Measurements from ENCODE around the gene SLC17A1. TPM values are rescaled to one million over a fixed set of nuclear protein-coding genes. Genes with fewer than 3 reads are reported as not detected.

SLC17A1 gene
- total and polyA plus RNA-seq, 10 of the 15 experiments (the other 5 are each of a cell fraction or from before 2014, with no cell fraction given), result not detected

GRCh38 chr6:25852756-25853155 lies 20.9 kb upstream of the SLC17A1 start:
- ATAC-seq, result no peak
- Histone ChIP-seq H2AFZ (ENCODE audit: control insufficient read depth, low read depth, low read length) (no peak overlapping the region), H3K27me3 (replicated peaks in 1 of 2; ENCODE audit: control insufficient read depth in 2 of 2, insufficient read depth in 2 of 2, low read length in 1 of 2) (no peaks in the 10 kb centered on the region), H3K27ac (ENCODE audit: control insufficient read depth, insufficient read depth) (no peak overlapping the region), H3K79me2 (ENCODE audit: control insufficient read depth, insufficient read depth, low read length) (no peaks in the 10 kb centered on the region), H3K9ac (ENCODE audit: control insufficient read depth, insufficient read depth, low read length) (no peak overlapping the region), H3K4me3 (no peak overlapping the region), H3K9me3 (replicated peaks; ENCODE audit: control insufficient read depth, insufficient read depth, low read length) (no peaks in the 10 kb centered on the region), H3K36me3 (ENCODE audit: control insufficient read depth in 2 of 2, insufficient read depth in 2 of 2, low read length in 1 of 2) (no peaks in the 10 kb centered on the region), H3K4me1 (ENCODE audit: control insufficient read depth, insufficient read depth, low read length) (no peaks in the 10 kb centered on the region), H3K4me2 (ENCODE audit: control insufficient read depth, insufficient read depth) (no peak overlapping the region), H4K20me1 (ENCODE audit: control insufficient read depth, insufficient read depth) (no peaks in the 10 kb centered on the region)
- CTCF ChIA-PET, result no interaction called here
- no peak for DNase-seq (ENCODE audit: low read depth, low spot score)
- in situ Hi-C loops (cut with MboI), result no loop called here
- RAD21 ChIA-PET (ENCODE audit: unreplicated experiment), result no interaction called here
- BruUV-seq (replicated peaks), result no TSS peak
- no peak for TF ChIP-seq ZNF274 (IDR thresholded peaks at IDR 0.05; ENCODE audit: insufficient read depth, insufficient read length)
- TF ChIP-seq KDM1A (IDR thresholded peaks at IDR 0.05; ENCODE audit: borderline replicate concordance), result no peak
- no peak for TF ChIP-seq PAX5 (IDR thresholded peaks at IDR 0.05; ENCODE audit: borderline replicate concordance, low read depth, low read length)
- no peak for TF ChIP-seq BRCA1 (IDR thresholded peaks at IDR 0.05; ENCODE audit: low read depth, low read length)
- TF ChIP-seq CBX3 (IDR thresholded peaks at IDR 0.05; ENCODE audit: borderline replicate concordance, low read depth), result no peak
- no peak for TF ChIP-seq MEF2B (IDR thresholded peaks at IDR 0.05; ENCODE audit: partially characterized antibody, poor library complexity, severe bottlenecking)
- TF ChIP-seq SMC3 (IDR thresholded peaks at IDR 0.05; ENCODE audit: borderline replicate concordance, low read length), result no peak
- TF ChIP-seq LARP7 (IDR thresholded peaks at IDR 0.05), result no peak
- TF ChIP-seq IRF3 (IDR thresholded peaks at IDR 0.05), result no peak
- TF ChIP-seq ZZZ3 (IDR thresholded peaks at IDR 0.05; ENCODE audit: control insufficient read depth, insufficient read length, low read depth), result no peak
- TF ChIP-seq KLF5 (IDR thresholded peaks at IDR 0.05; ENCODE audit: partially characterized antibody), result no peak
- TF ChIP-seq MYC (IDR thresholded peaks at IDR 0.05; ENCODE audit: insufficient read depth, insufficient read length, insufficient replicate concordance, low read length, severe bottlenecking), result no peak
- no peak for TF ChIP-seq NR2C1 (IDR thresholded peaks at IDR 0.05)
- no peak for TF ChIP-seq E2F4 (IDR thresholded peaks at IDR 0.05; ENCODE audit: low read depth, low read length)
- no peak for TF ChIP-seq RBBP5 (conservative IDR thresholded peaks at IDR 0.05)
- no peak for TF ChIP-seq PRDM15 (CRISPR knock-in tag; IDR thresholded peaks at IDR 0.05)
- no peak for FAIRE-seq
- POLR2A ChIA-PET, result no interaction called here
- intact Hi-C loops (cut with micrococcal nuclease; ENCODE audit: unreplicated experiment), result no loop called here
- SMC1A ChIA-PET (ENCODE audit: uncharacterized antibody, unreplicated experiment), result no interaction called here

All from GM12878 (cell line).